OCI-LY7 (cell line): ENCODE results near the gene FOXF1. TPM values are rescaled to one million over a fixed set of nuclear protein-coding genes. Genes with fewer than 3 reads are reported as not detected.

ENCODE experiments used
- BruUV-seq: library from RNA; stranded (reverse); fragments of 400-500 nt; replicated peaks from 2 replicates; lab custom pipeline; 2021; lab: Mats Ljungman, UMichigan
- CTCF ChIA-PET: fragments of 300-600 bp; sonication (Branson Sonifier 250); formaldehyde crosslinking; loops from one replicate; lab custom pipeline; 2022; ENCODE audit warnings: antibody characterized with exemption; ENCODE audit not compliant: unreplicated experiment; lab: Charles Lee
- POLR2A ChIA-PET: fragments of 300-600 bp; sonication (Branson Sonifier 250); formaldehyde crosslinking; loops from one replicate; lab custom pipeline; 2022; ENCODE audit warnings: antibody characterized with exemption; lab: Charles Lee
- DNase-seq: peaks from one replicate; pipeline ENCODE4 v3.0.0-alpha.2; 2015; ENCODE audit warnings: low spot score
- H2AFZ ChIP-seq: fragments of 200-600 bp; sonication (generic), shearing (Covaris generic); 2 replicates; pipeline ENCODE4 v1.6.1; 2014; ENCODE audit warnings: mild to moderate bottlenecking, antibody characterized with exemption, low read length, moderate library complexity
- H3K27ac ChIP-seq: fragments of 200-600 bp; sonication (generic); 2 replicates; pipeline ENCODE4 v1.5.1; 2014; ENCODE audit warnings: mixed run types, low read depth, mild to moderate bottlenecking, moderate library complexity, low read length, inconsistent platforms; ENCODE audit not compliant: poor library complexity, severe bottlenecking
- H3K36me3 ChIP-seq: fragments of 200-600 bp; sonication (generic); 2 replicates; pipeline ENCODE4 v1.6.1; 2014; ENCODE audit warnings: mild to moderate bottlenecking, antibody characterized with exemption, low read length, moderate library complexity, mixed read lengths; ENCODE audit not compliant: insufficient read depth
- H3K4me1 ChIP-seq: fragments of 200-600 bp; sonication (generic); 2 replicates; pipeline ENCODE4 v1.5.1; 2014; ENCODE audit warnings: mild to moderate bottlenecking, low read length; ENCODE audit not compliant: insufficient read depth, poor library complexity, severe bottlenecking
- H3K4me2 ChIP-seq: fragments of 200-600 bp; sonication (generic); 2 replicates; pipeline ENCODE4 v1.6.1; 2014; ENCODE audit warnings: mild to moderate bottlenecking, low read length
- H3K4me3 ChIP-seq: fragments of 200-600 bp; sonication (generic); 2 replicates; pipeline ENCODE4 v1.5.1; 2014; ENCODE audit warnings: mild to moderate bottlenecking, low read depth, low read length; ENCODE audit not compliant: poor library complexity, severe bottlenecking
- H3K79me2 ChIP-seq: fragments of 200-600 bp; sonication (generic); 2 replicates; pipeline ENCODE4 v1.6.1; 2016; ENCODE audit warnings: low read depth, mild to moderate bottlenecking, low read length, moderate library complexity, mixed read lengths; ENCODE audit not compliant: insufficient read depth
- H3K9me2 ChIP-seq: fragments of 200-600 bp; sonication (generic); 2 replicates; pipeline ENCODE4 v1.6.1; 2016; ENCODE audit warnings: mild to moderate bottlenecking, low read length, mixed read lengths; ENCODE audit not compliant: insufficient read depth
- H3K9me3 ChIP-seq: fragments of 200-600 bp; sonication (generic); 2 replicates; pipeline ENCODE4 v1.6.1; 2014; ENCODE audit warnings: mild to moderate bottlenecking, mixed run types, low read length, mixed read lengths
- H4K20me1 ChIP-seq: fragments of 200-600 bp; sonication (generic); 2 replicates; pipeline ENCODE4 v1.6.1; 2014; ENCODE audit warnings: mild to moderate bottlenecking, antibody characterized with exemption, low read length, moderate library complexity, mixed read lengths; ENCODE audit not compliant: insufficient read depth
- EZH2phosphoT487 ChIP-seq: fragments of 200-600 bp; sonication (generic); IDR thresholded peaks from 2 replicates; pipeline ENCODE4 v1.6.1; 2018; ENCODE audit warnings: low read depth, borderline replicate concordance, mild to moderate bottlenecking, mixed run types, antibody characterized with exemption, low read length, moderate library complexity, mixed read lengths
- intact Hi-C: fragments of 100-400 bp; cut with micrococcal nuclease; formaldehyde crosslinking; loops from one replicate; pipeline ENCODE4 v1.10.0; 2022; ENCODE audit not compliant: unreplicated experiment
- total RNA-seq, 2 experiments: library from RNA; depleted of rRNA in 1 of 2; stranded (reverse); fragments of >200 nt in 1 of 2; shearing (Covaris generic) in 1 of 2; gene quantifications; 2 replicates each; pipeline ENCODE4 v1.2.3, GENCODE V29; 2014 to 2022
- TF ChIP-seq, protein P1 (sequence below): fragments of 200-600 bp; sonication (generic); conservative IDR thresholded peaks from 2 replicates; pipeline ENCODE4 v1.5.1; 2014; ENCODE audit warnings: mild to moderate bottlenecking, antibody characterized with exemption, low read length, moderate library complexity, mixed read lengths

Gene FOXF1
- total RNA-seq, 2 experiments from 2014 or later, result not detected

DNA sequence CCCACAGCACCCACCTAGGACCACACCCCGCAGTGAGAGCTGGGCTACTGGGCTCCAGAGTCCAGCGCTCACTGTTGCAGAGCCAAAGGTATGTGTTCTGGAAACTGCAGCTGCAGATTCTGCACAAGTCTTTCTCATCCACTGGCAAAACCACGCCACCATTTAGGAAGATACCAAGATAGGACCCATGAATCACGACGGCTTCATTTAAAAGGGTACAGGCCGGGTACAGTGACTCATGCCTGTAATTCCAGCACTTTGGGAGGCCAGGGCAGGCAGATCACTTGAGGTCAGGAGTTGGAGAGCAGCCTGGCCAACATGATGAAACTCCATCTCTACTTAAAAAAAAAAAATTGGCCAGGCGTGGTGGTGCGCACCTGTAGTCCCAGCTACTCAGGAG, 18.8 kb downstream of the FOXF1 start:
- Histone ChIP-seq H3K27ac (no peak overlapping the region), H3K36me3 (no peaks in the 10 kb centered on the region), H3K9me2 (no peaks in the 10 kb centered on the region), H3K4me3 (no peak overlapping the region), H3K4me1 (no peaks in the 10 kb centered on the region), H3K9me3 (no peaks in the 10 kb centered on the region), H2AFZ (no peak overlapping the region), H3K4me2 (no peak overlapping the region), H3K79me2 (no peaks in the 10 kb centered on the region), H4K20me1 (no peaks in the 10 kb centered on the region)
- intact Hi-C loops, result loop anchor here (10.0 kb wide), 1 partner anchor 704 kb away; no protein-coding TSS in a partner anchor
- POLR2A ChIA-PET, result no interaction called here
- no TSS peak for BruUV-seq
- DNase-seq, result no peak
- TF ChIP-seq, protein P1, sequence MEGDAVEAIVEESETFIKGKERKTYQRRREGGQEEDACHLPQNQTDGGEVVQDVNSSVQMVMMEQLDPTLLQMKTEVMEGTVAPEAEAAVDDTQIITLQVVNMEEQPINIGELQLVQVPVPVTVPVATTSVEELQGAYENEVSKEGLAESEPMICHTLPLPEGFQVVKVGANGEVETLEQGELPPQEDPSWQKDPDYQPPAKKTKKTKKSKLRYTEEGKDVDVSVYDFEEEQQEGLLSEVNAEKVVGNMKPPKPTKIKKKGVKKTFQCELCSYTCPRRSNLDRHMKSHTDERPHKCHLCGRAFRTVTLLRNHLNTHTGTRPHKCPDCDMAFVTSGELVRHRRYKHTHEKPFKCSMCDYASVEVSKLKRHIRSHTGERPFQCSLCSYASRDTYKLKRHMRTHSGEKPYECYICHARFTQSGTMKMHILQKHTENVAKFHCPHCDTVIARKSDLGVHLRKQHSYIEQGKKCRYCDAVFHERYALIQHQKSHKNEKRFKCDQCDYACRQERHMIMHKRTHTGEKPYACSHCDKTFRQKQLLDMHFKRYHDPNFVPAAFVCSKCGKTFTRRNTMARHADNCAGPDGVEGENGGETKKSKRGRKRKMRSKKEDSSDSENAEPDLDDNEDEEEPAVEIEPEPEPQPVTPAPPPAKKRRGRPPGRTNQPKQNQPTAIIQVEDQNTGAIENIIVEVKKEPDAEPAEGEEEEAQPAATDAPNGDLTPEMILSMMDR, result no peak
- no peak for TF ChIP-seq EZH2phosphoT487
- CTCF ChIA-PET, result no interaction called here

DNA sequence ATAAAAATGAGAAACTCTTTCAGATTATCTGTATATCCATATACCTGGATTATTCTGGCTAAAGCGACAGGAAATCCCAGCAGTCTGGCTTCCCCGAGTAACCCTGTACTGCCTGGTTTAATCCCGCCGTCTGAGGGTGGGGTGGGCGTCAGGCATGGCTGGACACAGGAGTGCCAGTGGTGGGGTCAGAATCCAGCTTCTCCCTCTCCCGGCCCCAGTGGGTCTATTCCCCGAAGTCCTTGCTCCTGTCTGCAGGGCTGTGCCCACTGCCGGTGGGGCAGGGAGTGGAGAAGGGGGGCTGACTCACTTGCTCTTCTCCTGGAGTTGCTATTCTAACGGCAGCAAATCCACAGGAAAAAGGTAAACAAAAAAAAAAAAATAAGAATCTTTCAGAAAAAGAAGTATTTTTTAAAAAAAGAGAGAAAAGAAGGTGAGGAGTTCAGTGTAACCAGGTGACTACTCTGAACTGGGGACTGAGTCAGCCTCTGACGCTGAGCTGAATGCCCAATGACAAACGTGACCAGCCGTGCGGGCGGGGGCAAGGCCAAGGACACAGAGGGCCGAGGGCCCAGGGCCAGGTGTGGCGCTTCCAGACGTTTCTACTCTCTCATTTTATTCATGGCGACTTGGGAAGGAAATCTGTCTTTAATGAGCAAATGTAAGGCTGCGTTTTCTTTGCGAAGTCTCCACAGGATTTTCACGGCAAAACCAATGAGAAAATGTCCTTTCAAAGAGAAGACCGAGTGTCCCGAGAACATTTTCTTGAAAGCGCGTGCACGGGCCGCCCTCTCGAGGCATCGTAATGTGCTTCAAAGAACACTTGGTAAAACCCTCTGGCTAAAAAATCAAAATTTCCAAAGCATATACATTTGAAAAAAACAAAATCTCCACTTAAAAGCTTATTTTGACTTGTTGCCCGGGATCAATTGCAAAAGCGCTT, 20.2 kb downstream of the FOXF1 start:
- H3K4me3 ChIP-seq, result no peak overlapping the region
- H3K4me1 ChIP-seq, result no peaks in the 10 kb centered on the region
- POLR2A ChIA-PET, result no interaction called here
- no peaks in the 10 kb centered on the region for H3K79me2 ChIP-seq
- no peak for DNase-seq
- no peak overlapping the region for H2AFZ ChIP-seq
- no peaks in the 10 kb centered on the region for H3K9me2 ChIP-seq
- H3K9me3 ChIP-seq, result no peaks in the 10 kb centered on the region
- TF ChIP-seq, protein P1, result no peak
- no peak for TF ChIP-seq EZH2phosphoT487
- CTCF ChIA-PET, result no interaction called here
- no peak overlapping the region for H3K4me2 ChIP-seq
- H3K27ac ChIP-seq, result no peak overlapping the region
- intact Hi-C loops, result no loop called here
- H3K36me3 ChIP-seq, result no peaks in the 10 kb centered on the region
- BruUV-seq, result no TSS peak
- no peaks in the 10 kb centered on the region for H4K20me1 ChIP-seq

DNA sequence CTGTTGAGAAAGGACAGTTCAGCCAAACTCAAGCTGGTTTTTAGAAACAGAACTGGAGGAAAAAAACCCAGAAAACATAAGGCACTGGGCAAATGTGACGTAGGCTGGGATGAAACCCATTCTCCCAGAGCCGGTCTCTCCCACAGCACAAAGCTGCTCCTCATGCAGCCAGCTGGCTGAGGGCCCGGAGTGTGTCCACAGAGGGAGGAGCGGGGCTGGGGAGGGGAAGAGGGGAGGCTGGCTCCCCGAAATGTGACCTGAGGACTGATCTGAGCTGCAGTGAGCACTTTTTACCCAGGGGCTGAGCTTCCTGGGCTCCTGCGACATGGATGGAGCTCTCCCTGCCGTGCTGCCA, 20.8 kb downstream of the FOXF1 start:
- intact Hi-C loops, result no loop called here
- no peak for DNase-seq
- TF ChIP-seq, protein P1, result no peak
- no peak for TF ChIP-seq EZH2phosphoT487
- ChIA-PET POLR2A (interaction anchor here (0.7 kb wide), 1 partner anchor 108 kb away, joined by 3 read pairs; no protein-coding TSS in a partner anchor), CTCF (no interaction called here)
- H3K9me2 ChIP-seq, result no peaks in the 10 kb centered on the region
- no peaks in the 10 kb centered on the region for H3K79me2 ChIP-seq
- H3K9me3 ChIP-seq, result no peaks in the 10 kb centered on the region
- no peaks in the 10 kb centered on the region for H3K36me3 ChIP-seq
- H3K4me1 ChIP-seq, result no peaks in the 10 kb centered on the region
- no peaks in the 10 kb centered on the region for H4K20me1 ChIP-seq
- no TSS peak for BruUV-seq
- H3K4me3 ChIP-seq, result no peak overlapping the region
- H3K4me2 ChIP-seq, result no peak overlapping the region
- H2AFZ ChIP-seq, result no peak overlapping the region
- no peak overlapping the region for H3K27ac ChIP-seq
